GM13977 (cell line): ENCODE measurements around the gene NLRP5.
A peak's percentile ranks its signal among the peaks of the same experiment; 100 is the strongest.

Experiments used
- DNase-seq: peaks from one replicate; pipeline ENCODE4 v3.0.0; 2012; ENCODE audit warnings: low spot score
- in situ Hi-C: fragments of 300-500 bp; cut with MboI; formaldehyde crosslinking; loops from one replicate; pipeline ENCODE4 v1.12.0; 2022; ENCODE audit warnings: low sequenced_read_pairs, low pct_unique_long_range_greater_than_20kb, mixed read lengths, inconsistent platforms; ENCODE audit not compliant: unreplicated experiment
- TF ChIP-seq, protein P1 (sequence below): IDR thresholded peaks from 2 replicates; pipeline ENCODE4 v1.5.1; 2012; ENCODE audit warnings: mild to moderate bottlenecking, control low read depth; ENCODE audit not compliant: insufficient read depth; ENCODE audit errors: extremely low read depth, missing control alignments

NLRP5 gene

DNA sequence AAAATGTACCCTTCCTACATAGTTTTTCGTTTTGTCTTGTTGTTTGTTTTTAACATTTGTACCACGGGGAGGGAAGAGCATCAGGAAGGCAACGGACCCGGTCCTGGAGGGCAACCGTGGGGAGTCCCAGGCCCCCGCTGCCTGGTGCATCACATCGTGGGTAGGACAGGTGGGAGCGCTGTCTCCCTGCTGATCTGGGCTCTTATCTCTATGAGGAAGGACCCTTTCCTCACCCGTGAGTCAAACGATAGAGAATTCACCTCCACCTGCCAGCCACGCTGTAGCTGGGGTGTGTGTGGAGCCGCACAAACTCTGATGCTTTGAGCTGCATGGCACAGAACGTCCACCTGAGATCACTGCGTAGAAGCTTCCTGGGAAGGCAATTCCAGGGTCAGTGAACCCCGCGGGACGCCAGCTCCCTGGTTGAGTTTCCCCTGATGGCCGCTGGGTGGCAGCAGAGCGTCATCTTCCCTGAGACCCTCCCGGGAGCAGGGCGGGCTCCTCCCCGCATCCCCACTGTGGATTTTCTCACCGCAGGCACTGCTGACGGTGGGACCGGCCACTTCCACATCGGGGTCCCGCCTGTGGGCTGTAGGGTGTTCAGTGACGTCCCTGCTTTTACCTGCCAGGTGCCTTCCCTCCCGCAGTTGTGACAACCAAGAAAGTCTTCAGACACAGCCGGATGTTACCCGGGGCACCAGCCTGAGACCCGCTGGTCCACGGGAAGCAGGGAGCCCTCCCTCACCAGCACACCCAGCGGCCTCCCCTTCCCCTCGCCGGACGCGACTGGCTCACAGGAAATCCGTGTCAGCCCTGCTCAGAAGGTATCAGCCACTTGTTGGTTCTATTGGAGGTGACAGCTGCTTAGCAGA lies 79.8 kb downstream of the NLRP5 start:
- peak; percentile 76 for DNase-seq
- TF ChIP-seq, protein P1, sequence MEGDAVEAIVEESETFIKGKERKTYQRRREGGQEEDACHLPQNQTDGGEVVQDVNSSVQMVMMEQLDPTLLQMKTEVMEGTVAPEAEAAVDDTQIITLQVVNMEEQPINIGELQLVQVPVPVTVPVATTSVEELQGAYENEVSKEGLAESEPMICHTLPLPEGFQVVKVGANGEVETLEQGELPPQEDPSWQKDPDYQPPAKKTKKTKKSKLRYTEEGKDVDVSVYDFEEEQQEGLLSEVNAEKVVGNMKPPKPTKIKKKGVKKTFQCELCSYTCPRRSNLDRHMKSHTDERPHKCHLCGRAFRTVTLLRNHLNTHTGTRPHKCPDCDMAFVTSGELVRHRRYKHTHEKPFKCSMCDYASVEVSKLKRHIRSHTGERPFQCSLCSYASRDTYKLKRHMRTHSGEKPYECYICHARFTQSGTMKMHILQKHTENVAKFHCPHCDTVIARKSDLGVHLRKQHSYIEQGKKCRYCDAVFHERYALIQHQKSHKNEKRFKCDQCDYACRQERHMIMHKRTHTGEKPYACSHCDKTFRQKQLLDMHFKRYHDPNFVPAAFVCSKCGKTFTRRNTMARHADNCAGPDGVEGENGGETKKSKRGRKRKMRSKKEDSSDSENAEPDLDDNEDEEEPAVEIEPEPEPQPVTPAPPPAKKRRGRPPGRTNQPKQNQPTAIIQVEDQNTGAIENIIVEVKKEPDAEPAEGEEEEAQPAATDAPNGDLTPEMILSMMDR: peak; percentile 89
- in situ Hi-C loops: no loop called here

DNA sequence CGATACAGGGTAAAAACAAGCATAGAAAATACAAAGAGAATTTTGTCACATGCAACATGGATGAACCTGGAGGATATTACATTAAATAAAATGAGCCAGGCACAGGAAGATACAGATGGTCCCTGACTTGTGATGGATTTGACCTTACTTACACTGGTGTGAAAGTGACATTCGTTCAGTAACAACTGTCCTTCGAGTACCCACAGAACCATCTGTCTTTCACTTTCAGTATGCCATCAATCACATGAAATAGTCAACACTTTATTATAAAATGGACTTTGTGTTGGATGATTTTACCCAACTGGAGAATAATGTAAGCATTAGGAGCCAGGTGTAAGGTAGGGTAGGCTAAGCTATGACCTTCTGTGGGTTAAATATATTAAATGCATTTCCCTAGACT lies 83.1 kb downstream of the NLRP5 start:
- in situ Hi-C loops: loop anchor here (10.0 kb wide), 2 partner anchors 95 to 255 kb away; no protein-coding TSS in a partner anchor
- TF ChIP-seq, protein P1: no peak
- no peak for DNase-seq

DNA sequence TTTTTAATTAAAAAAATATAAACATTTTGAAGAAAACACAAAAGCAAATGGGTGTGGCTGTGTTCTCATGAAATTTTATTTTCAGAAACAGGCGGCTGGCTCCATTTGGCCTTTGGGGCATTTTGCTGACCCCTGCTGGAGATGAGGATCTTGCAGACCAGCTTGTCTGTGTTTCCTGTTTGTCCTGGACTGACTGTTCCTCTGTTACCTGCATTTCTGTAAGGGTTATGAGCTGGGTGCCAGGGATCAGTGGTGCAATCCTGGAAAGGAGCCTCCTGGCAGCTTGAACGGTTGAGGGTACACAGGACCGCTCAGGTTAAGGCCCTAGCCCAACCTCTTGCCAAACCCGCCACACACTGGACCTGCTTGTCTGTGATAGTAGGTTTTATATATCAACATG lies 84.6 kb downstream of the NLRP5 start:
- no peak for DNase-seq
- in situ Hi-C loops: loop anchor here (10.0 kb wide), 2 partner anchors 94 to 254 kb away; no protein-coding TSS in a partner anchor
- TF ChIP-seq, protein P1: peak; percentile 39

DNA sequence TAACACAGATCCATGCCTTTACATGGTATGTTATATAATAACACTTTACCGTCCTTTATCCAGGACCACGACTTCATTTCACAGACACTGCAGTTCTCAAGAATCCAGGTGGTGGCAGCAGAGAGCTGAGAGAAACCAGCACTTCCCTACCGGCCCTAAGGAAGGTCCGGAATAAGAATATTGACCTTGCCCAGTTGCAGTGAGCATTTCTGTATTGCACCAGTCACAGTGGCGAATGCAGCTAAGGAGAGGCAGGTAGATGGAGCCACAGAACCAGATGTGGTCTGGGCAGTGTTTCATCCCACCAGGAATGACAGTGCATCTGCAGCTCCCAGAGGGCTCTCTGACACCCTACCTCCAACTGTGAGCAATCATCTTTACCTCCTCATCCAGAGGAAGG lies 89.9 kb downstream of the NLRP5 start:
- TF ChIP-seq, protein P1: peak; percentile 61
- DNase-seq: peak; percentile 39
- in situ Hi-C loops: loop anchor here (10.0 kb wide), 2 partner anchors 88 to 248 kb away; no protein-coding TSS in a partner anchor

DNA sequence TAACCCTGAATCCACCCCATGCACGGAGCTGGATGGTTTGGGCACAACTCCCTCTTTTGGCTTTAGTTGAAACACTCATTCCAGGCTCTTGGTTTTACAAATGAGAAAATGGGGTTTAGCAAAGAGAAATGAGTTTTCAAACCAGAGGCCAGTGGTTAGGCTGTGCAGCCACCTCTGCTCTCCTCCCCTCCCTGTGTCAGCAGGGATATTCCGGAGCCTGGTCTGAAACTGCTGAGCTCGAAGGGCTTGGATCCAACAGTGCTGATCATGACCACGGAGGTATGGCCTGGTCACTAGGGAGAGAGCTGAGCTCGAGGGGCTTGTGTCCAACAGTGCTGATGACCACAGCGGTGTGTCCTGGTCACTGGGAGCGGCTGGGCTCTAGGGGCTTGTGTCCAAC lies 93.0 kb downstream of the NLRP5 start:
- no peak for DNase-seq
- TF ChIP-seq, protein P1: no peak
- in situ Hi-C loops: loop anchor here (10.0 kb wide), 2 partner anchors 85 to 245 kb away; no protein-coding TSS in a partner anchor

DNA sequence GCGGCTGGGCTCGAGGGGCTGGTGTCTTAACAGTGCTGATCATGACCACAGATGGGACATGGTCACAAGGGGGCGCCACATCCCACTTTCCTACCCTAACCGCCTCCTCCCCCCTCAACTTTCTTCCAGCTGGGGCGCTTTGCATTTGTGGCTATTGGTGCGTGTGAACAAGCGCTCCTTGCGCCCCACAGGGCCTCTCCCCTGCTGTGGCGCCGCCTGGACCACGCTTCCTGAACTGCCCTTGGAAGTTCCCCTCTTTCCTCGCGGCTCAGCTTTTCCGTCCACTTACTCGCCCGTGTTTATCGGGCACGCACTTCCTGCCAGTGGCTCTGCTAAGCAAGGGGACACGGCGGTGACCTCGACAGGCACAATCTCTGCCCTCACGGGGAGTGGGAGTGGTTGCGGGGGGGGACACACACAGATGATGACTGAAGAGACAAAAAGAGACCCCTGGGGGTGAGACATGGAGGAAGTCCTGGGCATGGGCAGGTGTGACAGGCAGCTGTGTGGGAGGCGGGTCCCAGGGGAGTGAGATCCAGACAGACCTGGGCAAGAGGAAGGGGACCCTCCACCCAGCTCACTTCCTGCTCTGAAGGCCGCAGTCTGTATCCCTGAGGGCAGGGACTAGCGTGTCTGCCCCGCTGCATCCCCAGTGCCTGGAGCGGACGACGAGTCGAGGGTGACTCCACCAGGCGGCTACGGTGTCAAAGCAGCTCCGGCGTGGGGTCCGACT lies 94.3 kb downstream of the NLRP5 start:
- TF ChIP-seq, protein P1: peak; percentile 62
- DNase-seq: peak; percentile 91
- in situ Hi-C loops: no loop called here
